ENCODE results near the gene BCO1.

Gene BCO1

GRCh38 chr16:81232740-81233367, 5.6 kb upstream of the BCO1 start:
- no peak for DNase-seq

DNA sequence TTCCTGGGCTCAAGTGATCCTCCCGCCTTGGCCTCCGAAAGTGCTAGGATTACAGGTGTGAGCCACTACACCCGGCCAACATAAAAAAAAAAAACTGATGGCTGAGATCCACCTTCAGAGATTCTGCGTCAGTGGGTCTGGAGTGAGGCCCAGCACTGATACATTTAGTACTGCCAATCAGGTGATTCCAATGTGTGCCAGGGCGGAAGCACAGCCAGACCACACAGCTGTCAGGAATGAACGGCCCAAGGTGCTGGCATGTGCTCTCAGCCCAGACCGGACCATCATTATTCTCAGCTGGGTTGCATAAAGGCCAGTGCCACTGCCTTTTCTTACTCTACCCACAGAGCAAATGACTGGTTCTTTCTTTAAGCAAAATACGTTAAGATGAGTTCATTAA, 1.2 kb upstream of the BCO1 start:
- DNase-seq = no peak

- DNase-seq = no peak
Observed at GRCh38 chr16:81237942-81238295, 570 bp upstream of the BCO1 start.

DNA sequence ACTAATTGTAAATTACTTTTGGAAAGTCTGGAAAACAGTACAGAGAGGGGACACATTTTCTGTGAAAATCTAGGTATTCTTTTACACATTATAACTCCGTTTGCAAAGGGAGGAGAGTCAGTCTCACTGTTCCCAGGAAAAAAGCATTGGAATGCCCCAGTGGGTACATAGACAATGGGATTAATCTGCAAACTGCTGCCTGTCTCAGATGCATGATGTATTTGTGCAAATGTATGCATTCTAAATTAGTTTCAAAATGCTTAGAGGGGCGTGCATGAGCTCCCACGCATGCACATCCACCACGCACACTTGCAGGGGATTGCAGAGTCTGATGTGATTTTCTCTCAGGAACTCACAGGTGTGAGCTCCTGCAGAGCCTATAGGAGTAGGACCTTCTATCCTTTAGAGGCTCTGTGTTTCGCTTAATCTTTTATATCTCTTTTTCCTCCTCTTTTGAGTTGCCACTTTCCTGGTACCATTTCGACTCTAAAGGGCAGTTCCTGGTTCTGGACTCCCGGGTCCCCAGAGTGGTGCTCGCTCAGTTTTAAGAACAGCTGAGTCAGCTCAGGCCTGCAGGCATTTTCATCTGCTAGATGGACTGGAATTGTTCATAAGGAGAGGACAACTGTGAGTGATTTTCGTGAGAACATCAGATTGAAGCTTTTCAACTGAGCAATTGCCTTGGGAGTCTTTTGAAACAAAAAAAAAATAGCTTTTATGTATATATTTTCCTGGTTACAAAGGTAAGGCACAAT, 1.1 kb downstream of the BCO1 start:
- DNase-seq = no peak

DNA sequence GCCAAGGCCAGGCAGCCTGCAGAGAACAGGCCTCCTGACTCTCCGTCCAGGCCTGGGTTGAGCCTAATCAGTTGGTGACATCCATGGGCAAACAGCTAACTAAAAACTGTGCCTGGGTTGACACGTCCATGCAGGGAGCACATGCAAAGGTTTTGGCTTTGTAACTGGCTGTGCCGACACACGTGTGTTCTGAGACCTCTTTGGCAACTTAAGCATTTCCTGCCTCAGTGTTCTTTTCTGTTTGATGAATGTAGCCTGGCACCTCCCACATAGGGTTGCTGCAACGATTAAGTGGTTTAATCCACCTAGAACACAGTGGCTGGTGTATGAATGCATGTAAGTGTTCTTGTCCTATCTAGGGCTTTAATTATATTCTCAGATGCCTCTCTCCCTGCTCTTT, 3.2 kb downstream of the BCO1 start:
- DNase-seq = no peak

- DNase-seq = no peak
Observed at GRCh38 chr16:81242977-81243618, 4.6 kb downstream of the BCO1 start.

DNA sequence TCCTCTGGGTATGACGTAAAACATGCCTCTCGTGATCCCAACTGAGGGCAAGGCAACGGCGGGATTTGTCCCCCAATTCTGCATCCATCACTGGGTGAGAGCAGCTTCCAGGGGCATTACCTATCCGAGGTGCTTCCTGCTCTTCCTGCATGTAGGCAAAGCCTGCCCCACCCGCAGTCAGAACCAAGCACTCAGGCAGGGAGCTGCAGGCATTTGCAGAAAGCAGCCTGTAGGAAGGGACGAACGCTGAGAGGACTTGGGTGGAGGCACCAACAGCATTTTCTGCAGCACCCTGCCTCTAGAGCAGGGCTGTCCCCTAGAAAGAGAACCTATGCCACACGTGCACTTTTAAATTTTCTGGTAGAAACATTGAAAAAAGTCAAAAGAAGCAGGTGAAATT, 5.5 kb downstream of the BCO1 start:
- no peak for DNase-seq

GRCh38 chr16:81251871-81252270, 13.4 kb downstream of the BCO1 start:
- DNase-seq = no peak

DNA sequence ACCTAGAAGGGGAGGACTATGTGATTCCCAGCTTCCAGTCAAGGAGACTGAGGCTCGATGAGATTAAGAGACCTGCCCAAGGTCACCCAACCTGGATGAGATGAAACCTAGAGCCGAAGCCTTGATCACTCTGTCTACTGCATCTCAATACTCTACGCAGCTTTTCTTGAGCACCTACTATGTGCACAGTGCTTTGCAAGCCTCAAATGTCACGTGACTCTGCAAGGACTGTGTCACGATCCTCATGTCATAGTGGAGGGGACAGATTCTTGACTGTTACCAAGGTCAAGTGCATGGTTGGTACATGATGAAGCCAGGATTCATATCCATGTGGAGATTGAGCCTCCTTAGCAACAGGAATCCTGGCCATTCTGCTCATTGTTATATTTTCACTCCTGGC, 14.7 kb downstream of the BCO1 start:
- no peak for DNase-seq

DNA sequence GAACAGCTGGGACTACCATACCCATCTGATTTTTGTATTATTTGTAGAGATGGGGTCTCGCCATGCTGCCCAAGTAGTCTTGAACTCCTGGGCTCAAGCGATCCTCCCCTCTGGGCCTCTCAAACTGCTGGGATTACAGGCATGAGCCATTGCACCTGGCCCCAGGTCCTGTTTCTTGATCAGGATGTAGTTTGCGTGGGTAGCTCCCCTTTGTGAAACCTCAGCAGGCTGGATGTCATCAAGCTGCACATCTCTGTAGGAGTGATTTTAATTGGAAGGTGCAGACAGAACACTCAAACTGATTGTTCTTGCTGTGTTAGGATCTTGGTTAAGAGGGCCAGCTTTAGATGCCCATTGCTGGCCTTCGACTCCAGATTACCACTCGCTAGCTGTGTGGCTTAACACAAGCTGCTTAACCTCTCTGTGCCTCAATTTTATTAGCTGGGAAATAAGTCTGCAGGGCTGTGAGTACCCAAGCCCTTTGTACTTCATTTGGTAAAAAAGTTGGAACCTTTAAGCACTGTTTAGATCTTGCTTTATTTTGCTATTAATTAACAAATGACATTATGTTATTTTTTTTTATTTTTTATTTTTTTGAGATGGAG, 16.5 kb downstream of the BCO1 start:
- no peak for DNase-seq

DNA sequence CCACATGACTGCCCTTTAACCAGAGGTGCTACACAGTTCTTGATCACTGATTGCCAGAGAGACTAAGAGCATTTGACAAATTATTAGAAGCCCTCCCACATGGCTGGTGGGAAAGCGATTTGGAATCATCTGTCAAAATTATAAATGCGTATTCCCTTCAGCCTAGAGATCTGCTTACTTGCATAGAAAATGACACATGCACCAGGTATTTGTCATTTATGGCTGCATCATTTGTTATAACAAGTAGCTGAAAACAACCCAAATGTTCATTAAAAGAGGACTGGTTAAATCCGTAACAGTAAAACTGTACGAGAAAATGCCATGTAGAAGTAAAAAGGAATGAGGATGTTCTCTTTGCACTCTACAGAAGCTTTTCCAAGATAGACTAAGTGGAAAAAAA, 21.4 kb downstream of the BCO1 start:
- no peak for DNase-seq

GRCh38 chr16:81261049-81261648, 22.7 kb downstream of the BCO1 start:
- no peak for DNase-seq

DNA sequence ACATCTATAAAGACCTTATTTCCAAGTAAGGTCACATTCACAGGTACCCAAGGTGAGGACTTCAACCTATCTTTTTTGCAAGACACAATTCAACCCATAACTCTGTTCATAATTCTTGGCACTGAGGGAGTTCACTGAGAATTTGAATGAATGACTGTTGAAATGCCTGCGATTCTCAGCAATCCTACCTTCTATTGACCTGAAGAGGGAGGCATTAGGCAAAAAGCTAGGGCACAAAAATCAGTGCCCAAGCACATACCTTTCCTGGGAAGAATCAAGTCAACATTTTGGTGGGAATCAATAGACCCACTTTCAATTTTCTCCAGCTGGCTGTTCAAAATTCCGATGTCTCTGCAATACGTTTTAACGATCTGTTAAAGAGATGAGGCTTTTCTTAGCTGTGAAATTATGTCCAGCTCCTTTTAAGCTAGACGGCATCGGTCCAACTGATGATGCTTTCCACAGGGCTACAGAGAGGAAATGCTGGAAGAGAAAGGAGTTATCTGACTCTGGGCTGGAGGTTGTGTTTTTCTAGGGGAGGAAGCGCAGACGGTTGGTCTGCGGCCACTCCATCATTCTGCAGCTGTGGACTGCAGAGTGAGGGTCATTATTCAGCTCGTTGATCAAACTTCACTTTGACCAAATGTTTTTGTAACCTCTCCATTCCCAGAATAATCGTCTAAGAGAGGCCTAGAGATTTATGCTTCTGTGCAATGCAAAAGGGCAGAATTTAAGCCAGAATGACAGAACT, 25.2 kb downstream of the BCO1 start:
- no peak for DNase-seq

DNA sequence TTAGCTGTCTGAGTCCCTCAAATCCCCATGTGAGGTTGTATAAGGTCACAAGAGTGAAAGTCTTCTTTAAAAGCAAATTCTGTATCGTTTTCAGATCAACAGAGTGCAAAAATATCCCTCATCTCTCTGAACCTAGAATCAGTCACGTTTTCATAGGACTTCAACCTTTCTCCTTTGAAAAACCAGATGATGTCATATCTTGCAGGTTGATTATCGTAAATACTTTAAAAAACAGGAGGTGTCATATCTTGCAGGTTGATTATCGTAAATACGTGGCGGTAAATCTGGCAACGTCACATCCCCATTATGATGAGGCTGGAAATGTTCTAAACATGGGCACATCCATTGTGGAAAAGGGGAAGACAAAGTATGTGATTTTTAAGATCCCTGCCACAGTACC, 25.9 kb downstream of the BCO1 start:
- no peak for DNase-seq

- no peak for DNase-seq
Observed at GRCh38 chr16:81265052-81265451, 26.6 kb downstream of the BCO1 start.

DNA sequence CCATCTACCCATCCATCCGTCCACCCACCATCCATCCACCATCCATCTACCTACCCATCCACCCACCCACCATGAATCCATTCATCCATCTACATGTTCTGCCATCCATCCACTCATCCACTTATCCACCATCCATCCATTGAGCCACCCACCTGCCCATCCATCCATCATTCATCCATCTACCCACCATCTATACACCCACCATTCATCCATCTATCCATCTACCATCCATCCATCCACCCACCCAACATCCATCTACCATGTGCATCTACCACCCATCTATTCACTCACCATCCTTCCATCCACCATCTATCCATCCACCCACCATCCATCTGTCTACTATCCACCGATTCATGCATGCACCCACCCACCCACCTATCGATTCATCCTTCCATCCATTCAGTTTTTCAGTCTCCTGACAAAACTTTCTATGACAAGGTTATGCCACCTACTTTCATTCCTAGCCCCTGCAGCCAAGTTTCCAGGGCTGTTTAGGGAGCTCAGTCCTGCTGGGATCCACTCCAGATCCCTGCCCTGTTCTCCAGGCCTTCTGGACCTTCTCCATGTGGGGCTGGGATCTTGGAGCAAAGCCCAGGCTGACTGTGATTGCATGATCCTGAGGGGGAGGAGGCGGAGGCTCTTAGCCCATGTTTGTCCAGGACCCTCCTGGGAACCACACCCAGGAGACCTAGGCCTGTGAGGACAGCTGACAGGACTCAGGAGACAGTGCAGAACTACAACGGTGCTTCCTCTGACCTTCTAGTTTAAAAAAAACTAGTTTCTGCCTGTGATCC, 27.4 kb downstream of the BCO1 start:
- DNase-seq = no peak

DNA sequence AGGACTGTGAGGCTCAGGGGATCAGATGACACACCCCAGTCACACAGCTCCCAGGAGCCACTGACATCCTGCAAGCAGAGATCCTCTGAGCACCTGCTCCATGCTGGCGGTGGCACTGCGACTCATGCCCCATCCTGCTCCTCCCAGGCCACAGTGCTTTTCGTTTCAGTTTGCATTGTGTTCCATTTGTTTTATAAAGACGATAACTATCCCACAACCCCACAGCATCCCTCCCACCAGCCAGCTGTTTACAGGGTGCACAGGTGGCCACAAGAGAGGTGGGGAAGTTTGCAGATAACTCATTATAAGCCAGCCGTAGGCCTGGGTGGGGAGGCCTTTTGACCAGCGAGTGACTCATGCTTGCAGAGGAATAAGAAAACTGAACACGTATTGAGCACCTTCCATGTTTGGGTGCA, 28.2 kb downstream of the BCO1 start:
- no peak for DNase-seq

DNA sequence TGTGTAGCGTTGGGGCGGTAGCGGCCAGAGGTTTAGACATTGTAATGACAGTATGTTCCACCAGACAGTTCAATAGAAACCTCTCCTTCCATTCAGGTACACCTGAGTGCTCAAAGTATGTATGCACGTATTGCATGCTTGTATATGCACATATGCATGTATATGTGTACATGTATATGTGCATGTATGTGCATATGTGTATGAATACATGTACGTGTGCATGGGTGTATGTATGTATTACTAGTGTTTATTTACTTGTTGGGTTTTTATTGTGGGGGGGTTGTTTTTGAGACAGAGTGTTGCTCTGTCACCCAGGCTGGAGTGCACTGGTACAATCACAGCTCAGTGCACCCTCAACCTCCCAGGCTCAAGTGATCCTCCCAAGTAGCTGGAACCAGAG, 30.0 kb downstream of the BCO1 start:
- DNase-seq = no peak

GRCh38 chr16:81273223-81273950, 34.9 kb downstream of the BCO1 start:
- DNase-seq = no peak

DNA sequence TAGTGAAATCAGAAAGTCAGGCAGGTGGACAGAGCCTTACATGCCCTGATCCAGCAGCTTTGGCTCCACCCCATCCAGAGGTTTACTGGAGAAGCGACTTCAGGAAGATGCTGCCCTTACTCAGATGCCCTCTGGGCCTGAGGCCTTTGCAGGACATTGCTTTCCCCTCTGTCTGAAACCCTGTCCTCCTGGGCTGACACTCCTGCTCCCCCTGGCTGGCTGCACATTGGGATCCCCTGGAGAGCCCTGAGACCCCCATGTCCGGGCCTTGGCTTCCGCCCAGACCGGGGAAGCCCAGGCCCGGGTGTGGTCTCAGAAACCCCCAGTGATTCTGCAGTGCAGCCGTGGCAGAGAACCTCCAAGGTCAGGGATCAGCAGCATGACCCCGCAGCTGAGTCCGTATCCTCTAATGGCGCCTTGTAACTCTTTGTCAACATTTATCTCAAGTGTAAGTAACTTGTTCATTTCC, 36.6 kb downstream of the BCO1 start:
- no peak for DNase-seq

DNA sequence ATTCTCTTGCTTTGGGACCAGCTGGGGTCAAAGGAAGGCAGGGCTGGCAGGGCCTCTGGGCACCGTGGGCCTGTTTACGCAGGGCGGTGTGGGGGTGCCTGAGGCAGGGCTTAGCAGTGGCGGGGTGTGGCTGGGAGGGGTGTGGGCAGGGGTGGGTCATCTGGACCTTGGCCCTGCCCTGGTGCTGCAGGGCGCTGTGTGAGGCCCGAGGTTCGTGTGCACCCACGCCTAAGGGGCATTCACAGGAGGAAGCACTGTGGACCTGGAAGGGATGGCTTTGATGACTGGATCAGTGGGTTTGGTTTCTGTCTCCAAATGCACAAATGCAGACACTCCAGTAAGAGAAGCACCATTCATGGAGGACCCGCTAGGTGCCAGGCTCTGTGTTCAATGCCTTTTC, 37.3 kb downstream of the BCO1 start:
- no peak for DNase-seq

Data from NCI-H1105 treated with DMSO at 0.1 percent for 48 hours (cell line).